H1 (cell line): ENCODE measurements around the gene MEIS3. TPM values are rescaled to one million over a fixed set of nuclear protein-coding genes. Genes with fewer than 3 reads are reported as not detected.

Source experiments
- CTCF ChIA-PET: fragments of 300-600 bp; sonication (Branson Sonifier 250); formaldehyde crosslinking; loops from one replicate; lab custom pipeline; 2021; ENCODE audit not compliant: partially characterized antibody; lab: Charles Lee
- POLR2A ChIA-PET: fragments of 300-600 bp; sonication (Branson Sonifier 250); formaldehyde crosslinking; loops from one replicate; lab custom pipeline; 2021; ENCODE audit warnings: inconsistent platforms; ENCODE audit not compliant: partially characterized antibody; lab: Charles Lee
- DNase-seq, 2 experiments: peaks; one replicate each; pipeline versions ENCODE4 v3.0.0 to v3.0.0-alpha.2; 2010 to 2022; ENCODE audit warnings: low spot score in 2 of 2, low read depth in 1 of 2, mixed read lengths in 1 of 2
- FAIRE-seq: peaks from 2 replicates; lab custom pipeline; 2011; peaks lifted over from hg19 to GRCh38; lab: Jason Lieb, UNC
- H2AFZ ChIP-seq: 2 replicates; pipeline ENCODE4 v1.8.1; 2012; ENCODE audit warnings: low read length, inconsistent platforms
- H2AK5ac ChIP-seq: 2 replicates; pipeline ENCODE4 v1.6.1; 2013; ENCODE audit warnings: low read depth, low read length
- H2BK120ac ChIP-seq: replicated peaks from 2 replicates; pipeline ENCODE3; 2013; ENCODE audit warnings: low read depth, low read length, inconsistent platforms
- H2BK12ac ChIP-seq: 2 replicates; pipeline ENCODE4 v1.6.1; 2013; ENCODE audit warnings: low read depth, low read length
- H2BK15ac ChIP-seq: 2 replicates; pipeline ENCODE4 v1.6.1; 2013; ENCODE audit warnings: low read length
- H2BK20ac ChIP-seq: 2 replicates; pipeline ENCODE4 v1.6.1; 2013; ENCODE audit warnings: low read length
- H2BK5ac ChIP-seq: 2 replicates; pipeline ENCODE4 v1.6.1; 2013; ENCODE audit warnings: low read depth, low read length
- H3K14ac ChIP-seq: 2 replicates; pipeline ENCODE4 v1.6.1; 2013; ENCODE audit warnings: inconsistent platforms; ENCODE audit not compliant: insufficient read length
- H3K18ac ChIP-seq: 2 replicates; pipeline ENCODE4 v1.6.1; 2013; ENCODE audit warnings: low read length; ENCODE audit errors: extremely low read depth
- H3K23ac ChIP-seq: 2 replicates; pipeline ENCODE4 v1.6.1; 2013; ENCODE audit warnings: inconsistent platforms; ENCODE audit not compliant: insufficient read length
- H3K23me2 ChIP-seq: 2 replicates; pipeline ENCODE4 v1.6.1; 2013; ENCODE audit warnings: low read depth, low read length
- H3K27ac ChIP-seq: 2 replicates; pipeline ENCODE4 v1.6.1; 2011; ENCODE audit warnings: low read depth, low read length, inconsistent platforms
- H3K27me3 ChIP-seq, 4 experiments: replicated peaks in 1 of 4; 1 replicate in 1 of 4; 2 replicates in 3 of 4; pipeline versions ENCODE4 v1.6.1 to v1.8.1; 2011 to 2013; ENCODE audit warnings: low read length in 3 of 4, mild to moderate bottlenecking in 3 of 4, inconsistent platforms in 2 of 4, mixed read lengths in 2 of 4, moderate library complexity in 1 of 4; ENCODE audit not compliant: control insufficient read depth in 3 of 4, insufficient read depth in 3 of 4; ENCODE audit errors: extremely low read depth in 1 of 4
- H3K36me3 ChIP-seq, 4 experiments: 2 replicates each; pipeline versions ENCODE4 v1.6.1 to v1.8.1; 2011 to 2013; ENCODE audit warnings: mild to moderate bottlenecking in 4 of 4, low read length in 3 of 4, moderate library complexity in 2 of 4, control low read depth in 1 of 4, inconsistent platforms in 1 of 4; ENCODE audit not compliant: insufficient read depth in 4 of 4, control insufficient read depth in 2 of 4
- H3K4ac ChIP-seq: replicated peaks from 2 replicates; pipeline ENCODE3; 2013; ENCODE audit warnings: low read length, low read depth, mixed read lengths, inconsistent platforms; ENCODE audit not compliant: insufficient read length
- H3K4me1 ChIP-seq, 4 experiments: replicated peaks in 1 of 4; 1 replicate in 1 of 4; 2 replicates in 3 of 4; pipeline versions ENCODE4 v1.6.1 to v1.8.1; 2011 to 2013; ENCODE audit warnings: low read length in 3 of 4, inconsistent platforms in 2 of 4, mixed read lengths in 1 of 4; ENCODE audit not compliant: insufficient read depth in 4 of 4, control insufficient read depth in 3 of 4
- H3K4me2 ChIP-seq, 2 experiments: 2 replicates each; pipeline versions ENCODE4 v1.6.1 to v1.8.1; 2011 to 2013; ENCODE audit warnings: low read depth in 2 of 2, low read length in 2 of 2, control low read depth in 1 of 2, inconsistent platforms in 1 of 2, mild to moderate bottlenecking in 1 of 2; ENCODE audit not compliant: insufficient read depth in 1 of 2
- H3K4me3 ChIP-seq, 4 experiments: fragments of 200-600, 300-600 bp in 1 of 4; sonication (generic), shearing (Covaris generic), sonication (Bioruptor Twin) in 1 of 4; 2 replicates each; pipeline versions ENCODE4 v1.5.1 to v1.8.1; 2011 to 2016; ENCODE audit warnings: low read length in 4 of 4, low read depth in 3 of 4, control low read depth in 2 of 4, inconsistent platforms in 2 of 4, mild to moderate bottlenecking in 2 of 4, mixed read lengths in 1 of 4, moderate library complexity in 1 of 4; ENCODE audit not compliant: insufficient read depth in 2 of 4; ENCODE audit errors: extremely low read depth in 1 of 4
- H3K56ac ChIP-seq: replicated peaks from 2 replicates; pipeline ENCODE3; 2013; ENCODE audit warnings: low read depth, mild to moderate bottlenecking, mixed read lengths, low read length, inconsistent platforms; ENCODE audit not compliant: insufficient read length
- H3K79me1 ChIP-seq: 2 replicates; pipeline ENCODE4 v1.6.1; 2013; ENCODE audit warnings: low read depth, low read length, control low read depth
- H3K79me2 ChIP-seq, 2 experiments: 2 replicates each; pipeline versions ENCODE4 v1.6.1 to v1.8.1; 2012 to 2013; ENCODE audit warnings: low read length in 2 of 2, mild to moderate bottlenecking in 2 of 2, inconsistent platforms in 1 of 2; ENCODE audit not compliant: insufficient read depth in 2 of 2, control insufficient read depth in 1 of 2
- H3K9ac ChIP-seq, 4 experiments: replicated peaks in 1 of 4; 1 replicate in 1 of 4; 2 replicates in 3 of 4; pipeline versions ENCODE4 v1.6.1 to v1.8.1; 2011 to 2013; ENCODE audit warnings: low read depth in 3 of 4, low read length in 3 of 4, control low read depth in 2 of 4, mild to moderate bottlenecking in 2 of 4, moderate library complexity in 2 of 4, inconsistent platforms in 1 of 4; ENCODE audit errors: extremely low read depth in 1 of 4
- H3K9me3 ChIP-seq, 2 experiments: 2 replicates each; pipeline versions ENCODE4 v1.6.1 to v1.8.1; 2012 to 2013; ENCODE audit warnings: mild to moderate bottlenecking in 2 of 2, moderate library complexity in 2 of 2, control low read depth in 1 of 2, inconsistent platforms in 1 of 2, low read depth in 1 of 2, low read length in 1 of 2, mixed read lengths in 1 of 2; ENCODE audit not compliant: insufficient read depth in 2 of 2
- H4K20me1 ChIP-seq, 2 experiments: replicated peaks in 1 of 2; 2 replicates each; pipeline versions ENCODE3 to v1.8.1; 2011 to 2013; ENCODE audit warnings: inconsistent platforms in 2 of 2, low read length in 2 of 2, mild to moderate bottlenecking in 1 of 2; ENCODE audit not compliant: insufficient read depth in 2 of 2, control insufficient read depth in 1 of 2
- H4K5ac ChIP-seq: 2 replicates; pipeline ENCODE4 v1.6.1; 2013; ENCODE audit warnings: low read length, low read depth, mixed read lengths, inconsistent platforms; ENCODE audit not compliant: insufficient read length
- H4K8ac ChIP-seq: 2 replicates; pipeline ENCODE4 v1.8.0; 2013; ENCODE audit warnings: mild to moderate bottlenecking, moderate library complexity, low read length, inconsistent platforms; ENCODE audit not compliant: insufficient read depth; ENCODE audit errors: extremely low read depth
- H4K91ac ChIP-seq: replicated peaks from 2 replicates; pipeline ENCODE3; 2013; ENCODE audit warnings: low read length, mixed read lengths, inconsistent platforms; ENCODE audit not compliant: insufficient read length
- CBX8 ChIP-seq: fragments of 300-800, 300-1000 bp; sonication (generic); IDR thresholded peaks from 2 replicates; pipeline ENCODE4 v1.7.1; 2016; ENCODE audit warnings: low read depth, low read length, borderline replicate concordance
- HDAC2 ChIP-seq, 2 experiments: fragments of 300-600 bp in 1 of 2; sonication (generic) in 1 of 2; IDR thresholded peaks; 2 replicates each; pipeline ENCODE4 v1.6.1; 2011 to 2012; ENCODE audit warnings: low read depth in 2 of 2, low read length in 2 of 2, mild to moderate bottlenecking in 2 of 2, moderate library complexity in 2 of 2, borderline replicate concordance in 1 of 2, inconsistent platforms in 1 of 2
- MAFK ChIP-seq: IDR thresholded peaks from 2 replicates; pipeline ENCODE4 v1.6.1; 2012; ENCODE audit warnings: low read depth, mild to moderate bottlenecking, improper control_type of control experiment, low read length
- NANOG ChIP-seq: IDR thresholded peaks from 2 replicates; pipeline ENCODE4 v1.6.1; 2011; ENCODE audit warnings: low read length, low read depth, mild to moderate bottlenecking, inconsistent platforms; ENCODE audit not compliant: insufficient read depth, poor library complexity, severe bottlenecking
- RXRA ChIP-seq: IDR thresholded peaks from 2 replicates; pipeline ENCODE4 v1.6.1; 2011; ENCODE audit warnings: low read depth, mild to moderate bottlenecking, low read length, moderate library complexity; ENCODE audit not compliant: insufficient read depth
- TBP ChIP-seq: IDR thresholded peaks from 2 replicates; pipeline ENCODE4 v1.6.1; 2011; ENCODE audit warnings: low read depth, low read length, improper control_type of control experiment
- WGBS, 2 experiments: shearing (Covaris generic) in 1 of 2; methylation state at CpG; one replicate each; pipeline versions ENCODE4 v1.1.6 to v1.1.7; 2013 to 2015; ENCODE audit warnings: low lambda C conversion rate in 2 of 2, mixed read lengths in 2 of 2, inconsistent platforms in 1 of 2, low coverage in 1 of 2, missing lambda C conversion rate in 1 of 2; ENCODE audit not compliant: insufficient replicate concordance in 2 of 2, insufficient coverage in 1 of 2, insufficient read length in 1 of 2; ENCODE audit errors: extremely low coverage in 1 of 2, missing lambda C conversion rate in 1 of 2; 5-methylcytosine and 5-hydroxymethylcytosine counted together
- polyA plus RNA-seq, 7 experiments: library from polyadenylated mRNA; depleted of rRNA in 3 of 7; stranded (reverse) in 5 of 7; unstranded in 2 of 7; fragments of >200 nt in 5 of 7; fragments of 200-250 nt in 2 of 7; gene quantifications; 1 replicate in 5 of 7; 2 replicates in 1 of 7; 4 replicates in 1 of 7; pipeline versions ENCODE4 v1.2.1 to v1.2.3, GENCODE V29; 2011 to 2013; ENCODE audit warnings: missing spikeins in 2 of 7, mixed read lengths in 2 of 7
- total RNA-seq: library from RNA; stranded (reverse); fragmentation: NEBNext Ultra II Directional; extraction: Animal tissue kit (Norgen Biotek cat#: 25700); gene quantifications from 2 replicates; pipeline ENCODE4 v1.2.1, GENCODE V29; 2021
- TF ChIP-seq, protein P1 (sequence below): IDR thresholded peaks from 2 replicates; pipeline ENCODE4 v1.6.1; 2012; ENCODE audit warnings: low read length, inconsistent platforms

MEIS3 gene
- total and polyA plus RNA-seq, 2 of the 8 experiments (the other 6 are each of a cell fraction or from before 2014, with no cell fraction given), result 24.5 to 28.2 TPM

DNA sequence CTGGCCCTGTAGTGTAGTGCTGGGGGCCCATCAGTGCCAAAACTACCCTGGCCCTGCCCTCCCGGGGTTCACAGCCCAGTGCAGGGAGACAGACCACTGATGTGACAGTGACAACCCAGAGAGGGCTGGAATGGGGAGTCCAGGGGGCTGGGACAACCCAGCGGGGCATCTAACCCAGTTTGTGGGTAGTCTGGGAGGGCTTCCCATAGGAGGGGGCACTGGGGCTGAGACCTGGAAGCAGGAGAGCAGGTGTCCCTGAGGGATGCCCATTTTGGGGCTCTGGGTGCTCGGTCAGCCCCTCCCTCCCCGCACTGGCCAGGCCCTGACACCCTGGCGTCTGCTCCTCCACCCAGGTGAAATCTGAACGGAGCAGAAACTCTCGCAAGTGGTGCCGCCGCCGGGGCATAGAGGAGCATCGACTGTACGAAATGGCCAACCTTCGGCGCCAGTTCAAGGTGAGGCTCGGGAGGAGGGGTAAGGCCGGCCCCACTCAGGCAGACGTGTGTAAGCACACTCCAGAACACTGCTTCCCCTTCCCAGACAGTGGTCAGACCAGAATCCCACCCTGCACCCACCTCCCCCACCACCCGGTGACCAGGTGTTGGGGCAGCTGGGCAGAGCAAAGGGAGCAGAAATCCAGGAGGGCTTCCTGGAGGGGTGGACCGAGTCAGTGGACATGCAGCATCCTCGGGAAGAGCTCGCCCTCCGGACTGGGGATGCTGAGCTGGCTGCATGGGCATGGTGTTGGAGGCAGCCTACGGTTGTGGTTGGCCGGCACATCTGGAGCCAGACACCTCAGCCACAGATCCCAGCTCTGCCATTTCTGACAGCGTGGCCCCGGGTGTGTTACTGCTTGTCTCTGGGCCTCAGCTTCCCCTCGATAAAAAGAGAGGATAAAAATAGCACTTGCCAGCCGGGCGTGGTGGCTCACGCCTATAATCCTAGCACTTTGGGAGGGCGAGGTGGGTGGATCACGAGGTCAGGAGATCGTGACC, 45.8 kb downstream of the MEIS3 start:
- Histone ChIP-seq H3K27me3 (no peaks in the 10 kb centered on the region), H4K91ac (no peak overlapping the region), H3K18ac (no peak overlapping the region), H3K9ac (no peak overlapping the region), H2BK120ac (no peak overlapping the region), H2AFZ (no peak overlapping the region), H3K4me3 (no peak overlapping the region), H2BK15ac (no peak overlapping the region), H3K9me3 (no peaks in the 10 kb centered on the region), H4K5ac (no peak overlapping the region), H3K27ac (no peak overlapping the region), H3K56ac (no peak overlapping the region), H3K4me1 (no peaks in the 10 kb centered on the region), H2AK5ac (no peak overlapping the region), H3K14ac (no peak overlapping the region), H3K23ac (no peak overlapping the region), H4K8ac (peak overlapping the region; percentile 68; the same call in 1 of the 2 replicates), H2BK20ac (no peak overlapping the region), H4K20me1 (peaks cover 1 to 23% of the 10 kb centered on the region in 2 experiments), H3K23me2 (no peaks in the 10 kb centered on the region), H3K4me2 (no peak overlapping the region), H3K4ac (no peak overlapping the region), H2BK12ac (no peak overlapping the region), H3K79me2 (no peaks in the 10 kb centered on the region), H3K79me1 (no peaks in the 10 kb centered on the region; the same call in 1 of the 2 replicates), H3K36me3 (peaks cover 32 to 77% (median 68%) of the 10 kb centered on the region in 4 experiments), H2BK5ac (no peak overlapping the region)
- POLR2A ChIA-PET, result interaction anchor here (1.5 to 3.1 kb wide), 3 partner anchors 11 to 16 kb away, joined by 4 to 12 read pairs (median 7); no protein-coding TSS in a partner anchor
- FAIRE-seq, result no peak
- CTCF ChIA-PET, result interaction anchor here (1.0 to 1.8 kb wide), 2 partner anchors 18 to 82 kb away, joined by 3 to 5 read pairs; no protein-coding TSS in a partner anchor
- DNase-seq, result no peak
- 95% methylated on average over 29 of the region's 33 CpGs; no CpG with 5 or more reads in 1 of the 2 experiments for WGBS, 2 experiments
- TF ChIP-seq, protein P1, sequence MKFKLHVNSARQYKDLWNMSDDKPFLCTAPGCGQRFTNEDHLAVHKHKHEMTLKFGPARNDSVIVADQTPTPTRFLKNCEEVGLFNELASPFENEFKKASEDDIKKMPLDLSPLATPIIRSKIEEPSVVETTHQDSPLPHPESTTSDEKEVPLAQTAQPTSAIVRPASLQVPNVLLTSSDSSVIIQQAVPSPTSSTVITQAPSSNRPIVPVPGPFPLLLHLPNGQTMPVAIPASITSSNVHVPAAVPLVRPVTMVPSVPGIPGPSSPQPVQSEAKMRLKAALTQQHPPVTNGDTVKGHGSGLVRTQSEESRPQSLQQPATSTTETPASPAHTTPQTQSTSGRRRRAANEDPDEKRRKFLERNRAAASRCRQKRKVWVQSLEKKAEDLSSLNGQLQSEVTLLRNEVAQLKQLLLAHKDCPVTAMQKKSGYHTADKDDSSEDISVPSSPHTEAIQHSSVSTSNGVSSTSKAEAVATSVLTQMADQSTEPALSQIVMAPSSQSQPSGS, result no peak
- no peak for TF ChIP-seq NANOG
- no peak for TF ChIP-seq CBX8
- TF ChIP-seq HDAC2 (IDR thresholded peaks at IDR 0.05; ENCODE audit: borderline replicate concordance in 1 of 2, low read depth in 2 of 2, low read length in 2 of 2), result no peak
- no peak for TF ChIP-seq TBP
- no peak for TF ChIP-seq MAFK
- no peak for TF ChIP-seq RXRA
